Bronchus fibroblast of lung (primary cell): Measurements from ENCODE around the gene HPGDS. TPM values are rescaled to one million over a fixed set of nuclear protein-coding genes. Genes with fewer than 3 reads are reported as not detected.

Source experiments
- total RNA-seq: library from RNA; depleted of rRNA; stranded (reverse); fragments of >200 nt; gene quantifications from 2 replicates; pipeline ENCODE4 v1.2.3, GENCODE V29; 2015

The HPGDS gene
- not detected in 2 replicates for total RNA-seq

DNA sequence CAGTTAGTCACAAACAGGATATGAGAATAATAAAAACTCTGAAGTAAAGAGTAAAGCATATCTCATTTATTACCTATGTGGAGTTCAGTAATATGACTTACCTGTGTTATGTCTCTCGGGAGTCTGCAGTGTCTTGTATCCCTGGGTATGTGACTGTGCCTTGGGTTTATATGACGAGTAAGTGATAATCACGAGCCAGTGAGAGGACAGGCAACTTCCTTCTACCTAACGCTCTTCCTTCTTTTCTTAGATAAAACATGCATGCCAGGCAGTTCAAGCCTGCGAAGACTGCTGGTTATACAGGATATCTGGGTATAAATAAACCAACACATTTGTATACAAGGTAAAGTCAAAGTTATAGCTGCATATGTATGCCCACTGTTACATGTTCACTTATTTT is at the start of gene HPGDS:
TSS of gene HPGDS (minus strand) at position 143 of the 400 bp plus-strand sequence. CDS start 8,207 bp downstream, outside the sequence.

Other genes with a start within 250 kb of the HPGDS start
- gene SMARCAD1, start 135.0 kb downstream of the HPGDS start, total RNA-seq: 16.4 and 20.7 TPM in 2 replicates
- gene PDLIM5, start 109.1 kb upstream of the HPGDS start, total RNA-seq: 29.1 and 31.4 TPM in 2 replicates